ENCODE data around the gene DNASE1L1. TPM values are rescaled to one million over a fixed set of nuclear protein-coding genes. Genes with fewer than 3 reads are reported as not detected.

Gene DNASE1L1
- total RNA-seq, 1 donor from 2014 or later: 15.8 TPM

DNA sequence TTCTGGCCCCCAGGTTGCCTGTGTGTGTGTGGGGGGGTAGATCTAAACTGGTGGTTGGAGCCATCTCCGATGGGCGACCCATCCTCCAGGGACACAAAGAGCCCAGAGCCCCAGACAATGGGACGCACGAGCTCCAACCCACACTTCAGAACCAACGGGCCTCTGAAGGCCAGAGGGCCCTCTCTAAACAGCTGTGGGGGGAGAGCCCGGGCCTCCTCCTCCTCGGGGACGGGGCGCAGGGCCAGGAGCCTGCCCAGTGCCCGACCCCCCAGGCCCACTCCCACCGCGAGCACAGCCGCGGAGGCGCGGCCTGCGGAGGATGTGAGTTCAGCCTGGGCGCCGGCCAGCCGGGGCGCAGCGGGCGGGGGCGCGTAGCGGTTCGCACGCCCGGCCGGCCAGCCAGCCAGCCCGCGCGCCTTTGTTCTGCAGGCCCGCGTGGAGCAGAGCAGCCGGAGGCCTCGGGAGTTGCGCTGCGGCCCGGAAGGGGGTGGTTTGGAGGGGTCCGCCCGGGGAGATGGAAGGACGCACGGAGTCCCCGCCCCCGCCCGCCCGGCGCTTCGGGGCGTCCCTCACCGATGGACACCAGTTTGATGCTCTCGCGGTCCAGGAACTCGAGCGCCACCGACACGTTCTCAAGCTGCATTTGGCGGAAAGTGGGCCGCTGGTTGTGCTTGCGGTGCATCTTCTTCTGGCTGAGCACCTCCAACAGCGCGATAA lies 38.6 kb downstream of the DNASE1L1 start:
- peak; percentile 30 for DNase-seq
- peak overlapping the region; percentile 92 for H3K27ac Mint-ChIP-seq (ENCODE audit: unreplicated experiment)
- H3K27me3 Mint-ChIP-seq (ENCODE audit: unreplicated experiment): peaks cover 5% of the 10 kb centered on the region
- TF ChIP-seq, protein P1, sequence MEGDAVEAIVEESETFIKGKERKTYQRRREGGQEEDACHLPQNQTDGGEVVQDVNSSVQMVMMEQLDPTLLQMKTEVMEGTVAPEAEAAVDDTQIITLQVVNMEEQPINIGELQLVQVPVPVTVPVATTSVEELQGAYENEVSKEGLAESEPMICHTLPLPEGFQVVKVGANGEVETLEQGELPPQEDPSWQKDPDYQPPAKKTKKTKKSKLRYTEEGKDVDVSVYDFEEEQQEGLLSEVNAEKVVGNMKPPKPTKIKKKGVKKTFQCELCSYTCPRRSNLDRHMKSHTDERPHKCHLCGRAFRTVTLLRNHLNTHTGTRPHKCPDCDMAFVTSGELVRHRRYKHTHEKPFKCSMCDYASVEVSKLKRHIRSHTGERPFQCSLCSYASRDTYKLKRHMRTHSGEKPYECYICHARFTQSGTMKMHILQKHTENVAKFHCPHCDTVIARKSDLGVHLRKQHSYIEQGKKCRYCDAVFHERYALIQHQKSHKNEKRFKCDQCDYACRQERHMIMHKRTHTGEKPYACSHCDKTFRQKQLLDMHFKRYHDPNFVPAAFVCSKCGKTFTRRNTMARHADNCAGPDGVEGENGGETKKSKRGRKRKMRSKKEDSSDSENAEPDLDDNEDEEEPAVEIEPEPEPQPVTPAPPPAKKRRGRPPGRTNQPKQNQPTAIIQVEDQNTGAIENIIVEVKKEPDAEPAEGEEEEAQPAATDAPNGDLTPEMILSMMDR (IDR thresholded peaks at IDR 0.05; ENCODE audit: partially characterized antibody, unreplicated experiment): no peak
- H3K36me3 Mint-ChIP-seq (ENCODE audit: unreplicated experiment): no peaks in the 10 kb centered on the region
- H3K4me1 Mint-ChIP-seq (ENCODE audit: low read depth, unreplicated experiment): peaks cover 1% of the 10 kb centered on the region
- H3K4me3 Mint-ChIP-seq (ENCODE audit: unreplicated experiment): peak overlapping the region; percentile 91
- H3K9me3 Mint-ChIP-seq (ENCODE audit: unreplicated experiment): peaks cover 4% of the 10 kb centered on the region

DNA sequence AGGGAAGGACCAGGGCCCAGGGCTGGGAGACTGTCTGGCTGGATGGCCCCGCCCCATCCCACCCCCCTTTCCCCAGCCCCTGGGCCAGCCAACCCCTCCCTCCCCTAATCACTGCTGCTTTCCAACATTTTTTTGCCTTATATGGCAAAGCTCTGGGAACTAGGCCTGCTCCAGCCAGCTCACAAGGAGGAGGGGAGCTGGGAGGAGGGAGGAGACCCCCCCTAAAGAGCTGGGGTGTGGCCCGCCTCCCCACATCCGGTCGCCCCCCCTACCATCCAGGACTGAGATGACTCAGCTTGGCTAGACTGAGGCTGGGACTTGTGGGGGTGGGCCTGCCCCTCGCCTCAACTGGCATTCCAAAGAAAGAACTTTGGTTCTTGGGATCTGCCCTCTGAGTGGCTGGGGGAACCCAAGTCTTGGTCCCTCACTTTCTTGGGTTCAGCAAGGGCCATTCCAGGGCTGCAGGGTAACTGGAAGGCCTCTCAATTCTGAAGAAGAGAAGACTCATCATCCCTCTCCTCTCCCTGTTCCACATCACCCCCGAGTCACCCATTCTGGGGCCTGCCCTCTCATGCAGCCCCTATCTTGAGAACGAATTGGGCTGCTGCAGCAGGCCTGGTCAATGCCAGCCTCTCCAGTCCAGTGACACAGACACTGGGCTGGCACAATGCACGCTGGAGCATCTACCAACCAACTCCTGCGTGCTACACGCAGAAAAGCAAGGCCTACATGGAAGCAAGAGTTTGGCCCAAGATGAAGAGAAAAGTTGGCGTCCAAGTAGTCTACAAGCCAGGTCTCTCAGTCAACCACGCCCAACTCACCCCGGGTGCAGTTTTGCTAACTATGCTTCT lies 39.4 kb downstream of the DNASE1L1 start:
- peak overlapping the region; percentile 91 for H3K4me3 Mint-ChIP-seq (ENCODE audit: unreplicated experiment)
- TF ChIP-seq, protein P1 (IDR thresholded peaks at IDR 0.05; ENCODE audit: partially characterized antibody, unreplicated experiment): no peak
- no peaks in the 10 kb centered on the region for H3K36me3 Mint-ChIP-seq (ENCODE audit: unreplicated experiment)
- H3K27me3 Mint-ChIP-seq (ENCODE audit: unreplicated experiment): peaks cover 5% of the 10 kb centered on the region
- peaks cover 6% of the 10 kb centered on the region for H3K9me3 Mint-ChIP-seq (ENCODE audit: unreplicated experiment)
- H3K27ac Mint-ChIP-seq (ENCODE audit: unreplicated experiment): peak overlapping the region; percentile 92
- peak; percentile 55 for DNase-seq
- no peaks in the 10 kb centered on the region for H3K4me1 Mint-ChIP-seq (ENCODE audit: low read depth, unreplicated experiment)

DNA sequence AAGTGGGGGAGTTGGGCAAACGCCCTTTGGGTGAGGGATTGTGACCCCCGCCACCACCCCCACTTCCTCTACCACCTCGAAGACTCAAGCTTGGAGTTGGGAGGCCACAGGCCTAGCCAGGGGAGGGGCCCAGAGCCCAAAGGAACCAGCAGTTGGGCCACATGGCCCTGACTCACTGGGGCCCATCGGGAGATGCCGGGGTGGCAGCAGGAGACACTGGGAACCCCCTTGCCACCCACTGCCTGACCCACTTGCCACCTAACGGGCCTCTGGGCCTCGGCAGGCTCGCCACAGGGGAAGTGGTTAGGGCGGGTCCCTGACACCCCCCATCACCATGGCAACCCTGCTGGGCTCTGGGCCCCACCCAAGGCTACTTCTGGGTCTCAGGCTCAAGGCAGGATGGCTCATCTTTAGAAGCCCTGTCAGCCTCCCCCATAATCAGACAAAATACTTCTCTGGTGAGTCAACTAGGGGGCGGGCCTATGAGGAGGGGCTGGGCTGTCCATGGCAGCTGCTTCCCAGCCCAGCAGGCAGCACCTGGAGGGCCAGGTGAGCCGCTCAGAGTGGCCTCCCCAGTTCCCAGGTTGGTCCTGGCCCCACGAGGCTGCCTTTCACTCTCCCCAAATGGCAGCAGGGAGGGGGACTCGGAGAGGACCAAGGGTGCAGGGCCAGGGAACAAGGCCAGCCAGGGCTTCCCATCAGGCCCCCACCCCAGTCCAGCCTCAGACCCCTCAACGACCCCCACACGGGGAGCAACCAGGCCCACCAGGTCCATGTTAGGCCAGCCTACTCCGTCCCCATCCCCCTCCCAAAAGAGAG lies 40.2 kb downstream of the DNASE1L1 start:
- Mint-ChIP-seq H3K9me3 (ENCODE audit: unreplicated experiment) (peaks cover 6% of the 10 kb centered on the region), H3K36me3 (ENCODE audit: unreplicated experiment) (no peaks in the 10 kb centered on the region), H3K4me3 (ENCODE audit: unreplicated experiment) (peak overlapping the region; percentile 55), H3K27me3 (ENCODE audit: unreplicated experiment) (peaks cover 5% of the 10 kb centered on the region), H3K4me1 (ENCODE audit: low read depth, unreplicated experiment) (no peaks in the 10 kb centered on the region), H3K27ac (ENCODE audit: unreplicated experiment) (no peak overlapping the region)
- TF ChIP-seq, protein P1 (IDR thresholded peaks at IDR 0.05; ENCODE audit: partially characterized antibody, unreplicated experiment): no peak
- peak; percentile 24 for DNase-seq

DNA sequence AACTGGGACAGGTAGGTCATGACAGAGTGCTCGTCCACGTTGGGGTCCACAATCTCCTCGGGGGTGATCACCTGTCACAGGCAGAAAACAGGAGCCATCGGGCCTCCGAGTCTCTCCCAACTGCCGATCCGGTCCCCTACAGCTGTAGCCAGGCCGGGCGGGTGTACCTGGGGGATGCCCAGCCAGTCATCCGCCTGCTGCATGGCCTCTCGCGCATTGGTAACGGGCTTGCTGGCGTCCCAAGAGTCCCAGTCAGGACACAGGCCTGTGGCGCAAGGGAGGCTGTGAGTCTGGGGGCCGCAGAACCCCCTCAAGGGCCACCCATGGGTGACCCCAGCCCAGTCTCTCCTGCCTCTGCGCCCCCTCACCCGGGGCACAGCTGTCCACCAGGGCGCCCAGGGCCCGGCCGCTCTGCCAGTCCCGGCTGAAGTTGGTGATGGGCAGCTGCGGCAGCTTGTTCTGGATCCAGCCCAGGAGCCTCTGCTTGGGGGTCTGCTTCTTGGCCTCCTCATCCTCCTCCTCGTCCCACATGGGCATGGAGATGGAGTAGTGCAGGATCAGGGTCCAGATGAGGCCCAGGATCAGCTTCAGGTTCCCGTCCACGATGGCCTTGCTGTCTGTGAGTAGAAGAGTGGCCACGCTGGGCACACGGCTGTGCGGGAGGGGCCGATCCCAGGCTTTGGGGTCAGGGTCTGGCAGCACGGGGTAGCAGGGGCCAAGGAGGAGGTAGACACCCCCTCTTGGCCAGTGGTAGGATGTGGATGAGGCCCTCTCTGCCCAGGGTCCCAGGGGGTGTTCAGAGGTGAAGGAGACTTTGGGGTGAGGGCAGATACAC lies 41.4 kb downstream of the DNASE1L1 start:
- Mint-ChIP-seq H3K27ac (ENCODE audit: unreplicated experiment) (no peak overlapping the region), H3K4me3 (ENCODE audit: unreplicated experiment) (peak overlapping the region; percentile 55)

More for the DNA sequence above, 41.4 kb downstream of the DNASE1L1 start:
- no peak for DNase-seq
- Mint-ChIP-seq H3K9me3 (ENCODE audit: unreplicated experiment) (peaks cover 9% of the 10 kb centered on the region), H3K27me3 (ENCODE audit: unreplicated experiment) (peaks cover 6% of the 10 kb centered on the region), H3K4me1 (ENCODE audit: low read depth, unreplicated experiment) (peaks cover 2% of the 10 kb centered on the region), H3K36me3 (ENCODE audit: unreplicated experiment) (no peaks in the 10 kb centered on the region)
- TF ChIP-seq, protein P1 (IDR thresholded peaks at IDR 0.05; ENCODE audit: partially characterized antibody, unreplicated experiment): no peak
